Measurements from ENCODE around the gene USE1. TPM values are rescaled to one million over a fixed set of nuclear protein-coding genes. Genes with fewer than 3 reads are reported as not detected.

The USE1 gene
- total RNA-seq = 10 to 100 TPM; 21.6 to 49.3 (median 23.9) TPM

GRCh38 chr19:17215127-17215971, at the start of gene USE1:
Gene USE1, plus strand, starts transcription at chr19:17215357. Its CDS starts 49 bp downstream, at chr19:17215406.
- Histone ChIP-seq H3K36me3 (peaks cover 8 to 54% (median 41%) of the 10 kb centered on the region in 4 donors), H3K4me3 (peak within 1 kb of the TSS; percentile 67 to 85 (median 78)), H3K27me3 (no peaks in the 10 kb centered on the region), H3K4me1 (peaks cover 14 to 17% (median 15%) of the 10 kb centered on the region in 4 donors), H3K9me3 (no peaks in the 10 kb centered on the region), H3K27ac (peak within 1 kb of the TSS; percentile 93 to 99 (median 96))
- ATAC-seq (ENCODE audit: low FRiP score in 2 of 2) (peak; percentile 96), DNase-seq (peak; percentile 93)
- TF ChIP-seq EP300 (IDR thresholded peaks at IDR 0.05) (no peak), CTCF (IDR thresholded peaks at IDR 0.05) (no peak), POLR2A (IDR thresholded peaks at IDR 0.05) (peak in 3 of 4 donors; percentile 24 to 84 (median 73)), POLR2AphosphoS5 (IDR thresholded peaks at IDR 0.05) (peak; percentile 82 to 89)
- 5 to 10% methylated on average over 18 to 24 of the region's 56 CpGs for WGBS, 2 donors

GRCh38 chr19:17165715-17166114, 49.4 kb upstream of the USE1 start:
- H3K36me3 ChIP-seq = peaks cover 50 to 95% (median 79%) of the 10 kb centered on the region in 4 donors
- WGBS, 2 donors = 94 to 95% methylated on average over 5 of the region's 5 CpGs
- H3K27me3 ChIP-seq = no peaks in the 10 kb centered on the region

GRCh38 chr19:17170538-17171297, 44.4 kb upstream of the USE1 start:
- Histone ChIP-seq H3K4me1 (no peaks in the 10 kb centered on the region), H3K27ac (no peak overlapping the region), H3K4me3 (no peak overlapping the region), H3K27me3 (no peaks in the 10 kb centered on the region), H3K9me3 (no peaks in the 10 kb centered on the region), H3K36me3 (peaks cover 39 to 96% (median 79%) of the 10 kb centered on the region in 4 donors)
- DNase-seq = no peak
- TF ChIP-seq POLR2A (IDR thresholded peaks at IDR 0.05) (no peak), POLR2AphosphoS5 (IDR thresholded peaks at IDR 0.05) (no peak), EP300 (IDR thresholded peaks at IDR 0.05) (no peak), CTCF (IDR thresholded peaks at IDR 0.05) (no peak)
- no peak for ATAC-seq (ENCODE audit: low FRiP score in 2 of 2)
- 80 to 89% methylated on average over 10 to 12 of the region's 13 CpGs for WGBS, 2 donors

More at GRCh38 chr19:17165715-17166114, 49.4 kb upstream of the USE1 start:
- H3K9me3 ChIP-seq = peaks cover 0 to 6% (median 0%) of the 10 kb centered on the region in 4 donors
- no peak for DNase-seq
- no peak overlapping the region for H3K4me3 ChIP-seq
- no peak for ATAC-seq (ENCODE audit: low FRiP score in 2 of 2)
- TF ChIP-seq EP300 (IDR thresholded peaks at IDR 0.05) = no peak
- no peak for TF ChIP-seq POLR2AphosphoS5 (IDR thresholded peaks at IDR 0.05)
- TF ChIP-seq POLR2A (IDR thresholded peaks at IDR 0.05) = no peak
- TF ChIP-seq CTCF (IDR thresholded peaks at IDR 0.05) = no peak
- no peak overlapping the region for H3K27ac ChIP-seq
- no peaks in the 10 kb centered on the region for H3K4me1 ChIP-seq

- ATAC-seq (ENCODE audit: low FRiP score in 2 of 2) = no peak
- Histone ChIP-seq H3K4me1 (no peaks in the 10 kb centered on the region), H3K27me3 (no peaks in the 10 kb centered on the region), H3K4me3 (no peak overlapping the region), H3K9me3 (no peaks in the 10 kb centered on the region), H3K36me3 (peaks cover 31 to 95% (median 82%) of the 10 kb centered on the region in 4 donors), H3K27ac (no peak overlapping the region)
- no peak for DNase-seq
- TF ChIP-seq POLR2A (IDR thresholded peaks at IDR 0.05) = no peak
- no peak for TF ChIP-seq POLR2AphosphoS5 (IDR thresholded peaks at IDR 0.05)
- no peak for TF ChIP-seq EP300 (IDR thresholded peaks at IDR 0.05)
- no peak for TF ChIP-seq CTCF (IDR thresholded peaks at IDR 0.05)
- 95 to 97% methylated on average over 8 of the region's 8 CpGs for WGBS, 2 donors
Measured at GRCh38 chr19:17171874-17172273, 43.3 kb upstream of the USE1 start.

Measured in upper lobe of left lung (tissue), 6 donors.